COLO829 (cell line): ENCODE data around the gene MKLN1.
A peak's percentile ranks its signal among the peaks of the same experiment; 100 is the strongest.

Source experiments
- DNase-seq: peaks from one replicate; pipeline ENCODE4 v3.0.0; 2012; ENCODE audit warnings: low spot score

MKLN1 gene

DNA sequence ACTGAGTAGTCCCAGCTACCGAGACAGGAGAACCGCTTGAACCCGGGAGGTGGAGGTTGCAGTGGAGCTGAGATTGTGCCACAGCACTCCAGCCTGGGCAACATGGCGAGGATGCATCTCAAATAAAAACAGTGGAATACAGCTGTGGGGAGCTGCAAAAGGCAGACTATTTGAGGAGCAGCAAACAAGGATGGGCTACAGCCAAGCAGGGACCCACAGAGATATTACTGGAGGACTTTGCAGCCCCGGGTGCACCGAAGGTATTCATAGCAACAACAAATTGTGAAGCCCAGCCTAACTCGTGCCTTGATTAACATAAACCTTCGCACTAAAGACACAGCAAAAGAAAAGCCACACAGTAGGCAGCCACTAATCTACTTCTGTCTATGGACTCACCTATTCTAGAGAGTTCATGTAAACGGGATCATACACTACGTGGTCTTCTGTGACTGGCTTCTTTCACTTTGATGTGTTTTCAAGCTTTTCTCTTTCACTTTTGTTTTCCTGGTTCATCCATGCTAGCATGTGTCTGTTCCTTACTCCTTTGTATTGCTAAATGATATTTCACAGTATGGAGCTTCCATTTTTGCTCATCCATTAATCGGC is 194.8 kb downstream of the MKLN1 start:
- no peak for DNase-seq

- DNase-seq: no peak
These were observed 196.4 kb downstream of the MKLN1 start for GRCh38 chr7:131524115-131524514.

DNA sequence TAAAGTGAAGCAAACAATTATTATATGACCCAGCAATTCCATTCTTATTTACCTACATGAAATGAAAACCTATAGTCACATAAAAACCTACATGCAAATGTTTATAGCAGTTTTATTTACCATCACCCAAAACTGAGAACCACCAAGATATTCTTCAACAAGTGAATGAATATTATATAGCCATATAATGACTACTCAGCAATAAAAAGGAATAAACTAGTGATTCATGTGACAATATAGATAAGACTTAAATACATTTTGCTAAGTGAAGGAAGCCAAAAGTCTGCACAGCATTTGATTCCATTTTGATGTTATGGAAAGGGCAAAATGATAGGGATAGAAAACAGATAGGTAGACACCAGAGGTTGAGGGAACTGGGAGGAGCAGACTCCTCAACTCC is 197.0 kb downstream of the MKLN1 start:
- no peak for DNase-seq

- no peak for DNase-seq
These were observed 198.1 kb downstream of the MKLN1 start for GRCh38 chr7:131525820-131526219.

- DNase-seq: no peak
These were observed 199.8 kb downstream of the MKLN1 start for GRCh38 chr7:131527456-131527855.

DNA sequence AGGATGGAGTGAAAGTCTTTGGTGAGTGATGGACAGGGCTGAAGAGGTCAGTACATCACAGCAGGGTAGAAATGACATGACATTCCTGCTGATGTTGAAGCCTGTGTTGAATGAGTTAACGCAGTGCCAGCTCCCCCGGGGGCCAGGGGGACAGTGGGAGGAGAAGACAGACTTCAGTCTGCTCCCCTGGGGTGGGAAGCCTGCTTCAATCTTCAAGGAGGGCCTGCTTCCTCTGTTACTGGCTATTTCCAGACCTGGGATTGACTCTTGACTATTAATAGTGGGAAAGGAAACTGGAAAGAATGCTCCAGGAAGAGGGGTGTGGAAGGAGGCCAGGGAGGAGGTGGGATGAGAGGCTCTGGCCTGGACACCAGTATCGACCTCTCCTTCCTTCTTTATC is 201.5 kb downstream of the MKLN1 start:
- DNase-seq: no peak

GRCh38 chr7:131529617-131530016 is 201.9 kb downstream of the MKLN1 start:
- no peak for DNase-seq

- DNase-seq: no peak
These were observed 202.5 kb downstream of the MKLN1 start for GRCh38 chr7:131530137-131530536.

GRCh38 chr7:131532570-131533091 is 205.0 kb downstream of the MKLN1 start:
- DNase-seq: no peak

DNA sequence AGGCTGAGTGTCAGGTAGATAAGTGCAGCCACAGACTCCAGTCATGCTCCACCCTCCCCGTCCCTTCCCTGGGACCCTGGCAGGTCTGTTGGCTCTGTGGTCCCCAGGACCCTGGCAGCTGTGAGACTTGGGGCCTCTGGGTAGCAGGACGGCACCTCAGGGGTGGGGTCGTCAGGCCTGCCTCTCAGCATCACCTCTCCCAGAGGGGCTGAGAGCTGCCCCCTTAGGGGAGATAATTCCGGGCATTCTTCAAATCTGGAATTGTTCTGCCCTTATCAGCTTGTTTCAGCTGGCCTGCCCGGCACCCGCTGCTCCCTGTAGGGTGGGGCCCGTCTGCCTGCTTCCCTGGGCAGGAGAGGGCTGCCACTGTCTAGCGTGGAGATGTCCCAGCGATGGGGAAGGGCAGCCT is 205.5 kb downstream of the MKLN1 start:
- DNase-seq: no peak

DNA sequence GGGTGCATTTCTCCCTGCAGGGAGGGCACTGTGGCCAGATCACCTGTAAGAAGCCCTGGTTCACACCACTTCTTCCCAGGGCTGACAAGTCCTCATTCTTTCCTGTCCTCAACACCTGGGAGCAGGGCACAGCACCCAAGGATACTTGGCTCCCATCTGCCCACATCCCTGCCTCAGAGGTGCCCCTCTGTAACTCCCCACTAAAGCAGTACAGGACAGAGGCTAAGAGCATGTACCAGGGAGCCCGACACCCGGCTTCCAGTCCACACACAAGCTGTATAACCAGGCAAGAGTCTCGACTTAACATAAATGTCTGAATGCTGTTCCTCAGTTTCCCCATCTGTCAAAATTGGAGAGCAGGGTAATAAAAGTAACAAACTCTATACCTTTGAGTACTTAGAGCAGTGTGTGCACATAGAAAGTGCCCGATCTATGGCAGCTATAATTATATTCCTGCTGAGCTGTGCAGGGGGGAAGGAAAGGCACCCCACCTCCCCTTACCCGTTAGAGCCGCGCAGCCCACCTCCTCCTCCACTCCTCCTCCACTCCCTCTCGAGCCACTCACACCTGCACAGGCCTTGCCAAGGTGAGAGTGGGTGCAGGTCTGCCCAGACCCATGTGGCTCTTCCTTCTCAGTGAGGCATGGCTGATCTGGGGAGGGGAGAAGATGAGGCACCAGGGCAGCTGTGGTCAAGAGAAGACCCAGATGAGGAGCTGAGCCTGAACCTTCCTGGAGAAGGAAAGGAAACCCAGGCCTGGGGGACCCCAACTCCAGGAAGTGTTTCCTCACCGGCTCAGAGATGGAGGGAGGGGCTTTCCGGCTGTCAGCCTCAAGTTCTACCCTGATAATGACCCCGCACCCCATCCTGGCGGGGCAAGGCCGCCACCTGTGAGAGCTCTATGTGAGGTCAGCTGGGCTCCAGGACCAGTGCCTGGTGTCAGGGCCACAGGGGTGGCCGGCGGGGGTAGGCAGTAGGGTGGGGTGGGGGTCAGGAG is 206.2 kb downstream of the MKLN1 start:
- no peak for DNase-seq

- DNase-seq: no peak
These were observed 208.7 kb downstream of the MKLN1 start for GRCh38 chr7:131536361-131536849.

GRCh38 chr7:131537571-131537978 is 209.9 kb downstream of the MKLN1 start:
- no peak for DNase-seq

DNA sequence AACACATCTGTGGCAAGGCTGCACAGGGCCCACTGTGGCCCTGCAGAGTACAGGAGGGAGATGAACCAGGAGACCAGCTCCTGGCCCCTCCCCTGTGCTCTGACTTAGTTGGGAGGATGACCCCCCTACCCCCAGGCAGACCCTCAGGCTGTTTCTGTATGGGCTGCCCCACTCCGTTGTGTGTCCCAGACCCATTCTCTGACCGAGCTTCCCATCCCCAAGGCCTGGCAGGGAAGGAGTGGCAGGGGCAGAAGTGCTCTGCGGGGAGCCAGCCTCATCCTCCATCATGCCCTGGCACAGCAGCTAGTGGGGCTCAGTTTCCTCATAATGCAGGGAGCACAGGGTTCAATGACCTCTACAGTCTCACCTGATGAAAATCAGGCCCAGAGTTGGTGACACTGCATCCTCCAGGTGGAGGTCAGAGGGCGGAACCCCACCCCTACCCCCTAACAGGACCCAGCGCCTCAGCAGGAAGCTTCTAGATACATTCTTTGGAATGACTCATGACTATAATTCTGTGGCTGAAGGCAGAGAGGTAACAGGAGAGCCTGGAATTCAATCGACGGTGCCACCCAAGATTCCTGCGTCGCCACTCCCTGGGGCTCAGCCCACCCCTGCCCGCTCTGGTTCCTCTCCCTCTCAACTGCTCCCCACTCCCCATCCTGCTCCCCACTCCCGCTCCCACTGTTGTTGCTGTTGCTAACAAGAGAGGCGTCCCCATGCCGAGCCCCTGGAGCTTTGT is 210.6 kb downstream of the MKLN1 start:
- no peak for DNase-seq

GRCh38 chr7:131538813-131539179 is 211.1 kb downstream of the MKLN1 start:
- DNase-seq: no peak

GRCh38 chr7:131540491-131541162 is 213.0 kb downstream of the MKLN1 start:
- no peak for DNase-seq

DNA sequence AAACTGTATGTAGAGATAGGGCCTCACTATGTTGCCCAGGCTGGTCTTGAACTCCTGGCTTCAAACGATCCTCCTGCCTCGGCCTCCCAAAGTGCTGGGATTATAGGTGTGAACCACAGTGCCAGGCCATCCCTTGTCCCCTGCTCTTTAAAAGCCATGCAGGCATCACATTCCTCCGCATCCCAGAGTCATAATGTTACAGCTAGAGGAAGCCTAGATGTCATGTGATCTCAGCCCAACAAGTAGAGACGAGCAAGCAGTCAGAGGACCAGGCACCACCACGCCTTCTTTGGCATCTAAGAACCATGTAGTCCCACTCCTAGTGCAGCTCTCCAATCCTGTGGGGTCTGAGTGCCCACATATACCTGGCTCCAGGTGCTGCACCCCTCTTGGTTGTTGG is 215.6 kb downstream of the MKLN1 start:
- no peak for DNase-seq

- DNase-seq: no peak
These were observed 216.3 kb downstream of the MKLN1 start for GRCh38 chr7:131544021-131544420.

- DNase-seq: peak; percentile 76
These were observed 217.0 kb downstream of the MKLN1 start for GRCh38 chr7:131544449-131545301.

- no peak for DNase-seq
These were observed 218.4 kb downstream of the MKLN1 start for GRCh38 chr7:131546126-131546525.
